GM18499 (cell line): Measurements from ENCODE around the gene FAM151B.

ENCODE experiments used
- ATAC-seq: cut with Tn5 transposase; IDR thresholded peaks from one replicate; pipeline ENCODE4 v1.9.1; 2021; ENCODE audit warnings: moderate number of reproducible peaks; ENCODE audit not compliant: insufficient read depth, unreplicated experiment

Gene FAM151B

GRCh38 chr5:80502800-80503199 lies 14.9 kb downstream of the FAM151B start:
- no peak for ATAC-seq

GRCh38 chr5:80503641-80504040 lies 15.7 kb downstream of the FAM151B start:
- ATAC-seq: no peak

GRCh38 chr5:80504833-80505232 lies 16.9 kb downstream of the FAM151B start:
- no peak for ATAC-seq

- no peak for ATAC-seq
Observed at GRCh38 chr5:80507663-80508062, 19.8 kb downstream of the FAM151B start.

GRCh38 chr5:80508844-80509243 lies 20.9 kb downstream of the FAM151B start:
- no peak for ATAC-seq

GRCh38 chr5:80509362-80509761 lies 21.5 kb downstream of the FAM151B start:
- ATAC-seq: no peak

- no peak for ATAC-seq
Observed at GRCh38 chr5:80516826-80517225, 28.9 kb downstream of the FAM151B start.

GRCh38 chr5:80540691-80541090 lies 52.8 kb downstream of the FAM151B start:
- ATAC-seq: no peak

GRCh38 chr5:80541392-80541791 lies 53.5 kb downstream of the FAM151B start:
- no peak for ATAC-seq

- ATAC-seq: no peak
Observed at GRCh38 chr5:80554646-80555045, 66.7 kb downstream of the FAM151B start.

GRCh38 chr5:80555099-80555498 lies 67.2 kb downstream of the FAM151B start:
- no peak for ATAC-seq

- no peak for ATAC-seq
Observed at GRCh38 chr5:80559244-80559643, 71.3 kb downstream of the FAM151B start.

- no peak for ATAC-seq
Observed at GRCh38 chr5:80565330-80565729, 77.4 kb downstream of the FAM151B start.

GRCh38 chr5:80566711-80567259 lies 78.9 kb downstream of the FAM151B start:
- ATAC-seq: no peak

- no peak for ATAC-seq
Observed at GRCh38 chr5:80568251-80568650, 80.4 kb downstream of the FAM151B start.

GRCh38 chr5:80569086-80569960 lies 81.4 kb downstream of the FAM151B start:
- no peak for ATAC-seq

GRCh38 chr5:80569961-80570786 lies 82.3 kb downstream of the FAM151B start, which contains the start of gene ANKRD34B:
Gene ANKRD34B, minus strand, starts transcription at chr5:80570280. Its CDS starts 10,261 bp downstream, at chr5:80560019.
- ATAC-seq: no peak

- no peak for ATAC-seq
Observed at GRCh38 chr5:80573062-80573461, 85.2 kb downstream of the FAM151B start.

GRCh38 chr5:80576383-80576782 lies 88.5 kb downstream of the FAM151B start:
- ATAC-seq: no peak

GRCh38 chr5:80577707-80578106 lies 89.8 kb downstream of the FAM151B start:
- ATAC-seq: no peak

GRCh38 chr5:80579050-80579449 lies 91.2 kb downstream of the FAM151B start:
- no peak for ATAC-seq
